GM20431 (cell line): ENCODE measurements around the gene RPL7L1.
"Not testable (repeated sequence)": the region's sequence is repeated elsewhere in the genome, so short reads cannot be mapped to it uniquely, and the experiment has no call there.

ENCODE experiments used
- in situ Hi-C: fragments of 300-500 bp; cut with MseI, MboI; formaldehyde crosslinking; loops from one replicate; pipeline ENCODE4 v1.15.0; 2020; ENCODE audit warnings: low sequenced_read_pairs; ENCODE audit not compliant: unreplicated experiment

RPL7L1 gene

DNA sequence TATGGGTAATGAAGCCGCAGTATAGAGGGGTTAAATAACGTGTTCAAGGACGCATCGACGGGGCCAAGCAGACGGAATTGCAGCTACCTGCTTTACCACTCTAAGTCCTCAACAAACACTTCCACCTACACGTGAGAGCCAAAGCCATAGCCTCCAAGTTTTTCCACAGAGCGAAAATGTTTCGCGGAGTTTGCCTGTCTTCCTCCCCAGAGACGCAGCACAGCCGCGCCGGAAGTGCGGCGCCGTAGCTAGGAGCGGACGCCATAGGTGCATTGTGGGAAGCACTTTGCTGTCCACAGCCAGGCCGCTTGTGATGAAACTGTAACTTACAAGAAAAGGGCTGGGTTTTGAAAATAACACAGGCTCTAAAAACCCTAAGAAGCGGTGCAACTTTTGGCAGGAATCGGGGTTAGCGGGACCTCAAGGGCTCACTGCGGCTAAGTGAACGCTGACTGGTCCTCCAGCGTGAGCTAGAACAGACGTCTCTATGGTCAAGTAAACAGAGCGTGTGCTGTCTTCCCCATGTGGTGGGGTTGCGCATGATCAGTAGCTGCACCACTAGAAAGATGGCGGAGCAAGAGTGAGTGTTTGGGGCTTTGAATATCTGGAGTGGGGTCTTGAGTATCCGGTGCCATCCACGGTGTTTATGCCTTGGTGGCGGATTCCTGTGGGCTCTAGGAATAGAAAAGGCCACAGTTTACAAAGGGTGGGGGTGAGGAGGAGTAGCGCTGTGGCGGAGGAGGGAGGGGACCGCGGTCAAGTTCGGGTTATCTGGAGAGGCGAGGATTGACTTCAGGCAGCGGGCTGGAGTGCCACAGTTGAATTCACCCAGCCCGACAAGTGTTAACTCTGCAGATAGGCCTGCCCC, at the start of gene RPL7L1:
TSS of gene RPL7L1 (plus strand) at position 245 of the 868 bp plus-strand sequence. CDS start at position 540, 295 bp downstream.
- in situ Hi-C loops, result no loop called here

DNA sequence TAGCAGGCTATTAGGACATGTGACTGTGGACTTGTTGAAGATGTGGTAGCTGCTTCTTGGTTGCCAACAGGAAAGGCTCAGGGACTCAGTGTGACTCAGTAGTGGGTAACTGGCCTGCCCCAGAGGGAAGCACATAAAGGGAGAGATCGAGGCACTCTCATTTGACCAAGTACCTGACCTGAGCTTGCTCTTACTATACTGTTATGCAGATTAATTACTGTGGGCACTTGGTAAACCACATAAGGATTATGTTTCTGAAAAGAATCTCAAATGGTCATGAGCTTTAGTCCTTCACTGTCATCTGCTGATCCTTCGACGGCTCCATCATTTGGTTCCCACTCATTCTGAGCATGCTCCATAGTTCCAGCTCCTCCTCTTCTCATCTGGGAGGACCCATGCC, 48.2 kb upstream of the RPL7L1 start:
- in situ Hi-C loops, result no loop called here

DNA sequence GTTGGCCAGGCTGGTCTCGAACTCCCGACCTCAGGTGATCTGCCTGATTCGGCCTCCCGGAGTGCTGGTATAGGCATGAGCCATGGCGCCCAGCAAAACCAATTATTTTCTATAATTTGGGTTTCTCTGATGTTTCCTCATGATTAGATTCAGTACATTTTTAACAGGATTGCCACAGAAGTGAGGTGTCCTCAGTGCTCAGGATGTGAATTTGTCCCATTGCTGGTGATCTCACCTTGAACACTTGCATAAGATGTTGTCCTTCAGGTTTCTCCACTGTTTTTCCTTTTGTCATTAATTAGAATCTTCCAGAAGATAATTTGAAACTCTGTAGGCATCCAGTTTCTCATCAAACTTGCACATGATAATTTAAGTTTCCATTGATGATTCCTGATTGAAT, 45.4 kb upstream of the RPL7L1 start:
- in situ Hi-C loops, result no loop called here

DNA sequence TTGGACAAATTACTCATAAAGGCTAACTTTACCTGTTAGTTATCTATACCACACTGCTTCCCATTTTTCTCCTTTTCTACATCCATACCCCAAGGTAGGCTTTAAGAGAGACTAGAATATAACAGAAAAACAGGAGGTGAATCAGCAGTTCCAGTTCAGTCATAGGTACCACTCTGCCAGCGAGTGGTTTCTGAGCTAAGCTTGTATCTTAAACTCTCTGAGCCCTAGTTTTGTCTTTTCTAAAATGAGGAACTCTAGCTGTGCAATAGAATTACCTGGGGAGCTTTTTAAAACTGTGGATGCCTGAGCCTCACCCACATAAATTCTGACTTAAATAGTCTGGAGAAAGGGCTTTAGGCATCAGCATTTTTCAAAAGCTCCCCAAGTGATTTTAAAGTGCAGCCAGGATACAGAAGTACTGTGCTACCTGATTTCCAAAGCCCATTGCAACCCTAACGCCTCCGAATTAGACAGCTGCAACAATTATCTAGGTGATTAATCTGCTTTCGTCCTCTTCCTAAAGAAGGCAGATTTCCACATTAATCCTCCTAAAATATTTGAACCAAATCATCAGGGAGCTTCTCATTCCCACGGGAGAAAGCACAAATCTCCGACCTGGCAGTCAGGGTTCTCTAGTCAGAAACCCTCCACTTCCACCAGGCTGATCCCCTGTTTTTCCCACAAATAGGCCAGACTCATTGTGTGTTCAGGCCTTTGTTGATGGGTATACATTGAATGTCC, 37.4 kb upstream of the RPL7L1 start:
- in situ Hi-C loops, result no loop called here

DNA sequence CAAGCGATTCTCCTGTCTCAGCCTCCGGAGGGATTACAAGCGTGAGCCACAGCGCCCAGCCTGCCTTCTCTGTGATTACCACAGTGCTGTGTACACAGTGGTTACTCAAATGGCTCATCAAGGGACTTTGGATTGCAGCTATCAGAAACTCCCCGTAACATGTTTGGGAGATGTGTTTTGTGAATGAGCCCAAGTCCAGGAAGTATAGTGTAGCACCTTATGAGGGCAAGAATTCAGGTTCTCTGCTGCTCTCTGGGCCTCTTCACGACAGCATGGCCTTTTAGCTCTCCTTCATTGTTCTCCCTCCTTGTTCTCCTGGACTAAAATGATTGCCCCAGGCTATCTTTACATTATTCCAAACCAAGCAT, 34.1 kb upstream of the RPL7L1 start:
- in situ Hi-C loops, result no loop called here

DNA sequence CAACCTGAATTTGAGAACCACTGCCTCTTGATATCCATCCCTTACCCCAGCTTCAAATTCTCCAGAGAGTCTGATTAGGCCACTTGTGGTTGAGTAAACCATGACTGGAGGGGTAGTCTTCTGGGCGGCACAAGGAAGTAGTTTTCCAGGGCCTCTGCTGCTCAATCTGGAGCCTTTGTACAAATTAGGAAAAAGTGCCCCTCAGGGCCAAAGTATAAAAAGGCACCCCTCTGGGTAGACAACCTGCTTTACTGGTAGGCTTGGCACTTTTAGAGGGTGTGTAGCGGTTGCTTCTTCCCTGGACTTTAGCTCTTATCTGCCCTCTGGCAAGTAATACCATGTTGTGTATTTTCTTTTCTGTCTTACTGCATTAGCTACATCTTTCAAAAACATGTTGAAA, 32.9 kb upstream of the RPL7L1 start:
- in situ Hi-C loops, result no loop called here

DNA sequence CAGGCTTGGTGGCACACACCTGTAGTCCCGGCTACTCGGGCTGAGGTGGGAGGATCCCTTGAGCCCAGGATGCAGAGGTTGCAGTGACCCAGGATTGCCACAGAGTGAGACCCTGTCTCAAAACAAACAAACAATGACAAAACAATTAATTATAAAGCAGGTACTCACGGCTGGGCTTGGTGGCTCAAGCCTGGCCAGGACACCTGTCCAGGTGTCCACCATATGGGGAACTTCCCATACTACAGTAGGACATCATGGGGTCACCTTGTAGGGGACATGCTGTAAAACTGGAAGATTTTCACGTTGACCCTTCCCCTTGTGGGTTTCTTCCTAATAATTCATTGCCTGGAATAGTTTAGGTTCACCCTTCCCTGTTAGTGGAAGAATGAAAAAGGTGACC, 30.7 kb upstream of the RPL7L1 start:
- in situ Hi-C loops, result no loop called here

DNA sequence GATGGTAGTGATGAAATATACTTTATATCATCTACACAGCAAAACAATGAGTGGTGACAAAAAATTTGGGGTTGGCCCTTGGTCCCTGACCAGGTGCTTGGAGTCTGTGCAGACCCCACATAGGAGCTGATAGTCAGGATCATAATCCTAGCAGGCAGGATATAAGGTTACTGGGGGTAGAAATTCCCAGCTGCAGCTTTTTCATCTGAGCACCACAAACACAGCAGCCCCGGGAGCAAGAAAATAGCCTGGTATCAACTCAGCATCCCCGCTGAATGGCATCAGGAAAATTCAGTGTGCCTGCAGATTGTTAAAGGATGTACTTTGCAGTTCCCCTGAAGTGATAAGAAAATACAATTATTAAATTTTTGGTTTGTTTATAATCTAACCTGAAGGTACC, 27.8 kb upstream of the RPL7L1 start:
- in situ Hi-C loops, result no loop called here

DNA sequence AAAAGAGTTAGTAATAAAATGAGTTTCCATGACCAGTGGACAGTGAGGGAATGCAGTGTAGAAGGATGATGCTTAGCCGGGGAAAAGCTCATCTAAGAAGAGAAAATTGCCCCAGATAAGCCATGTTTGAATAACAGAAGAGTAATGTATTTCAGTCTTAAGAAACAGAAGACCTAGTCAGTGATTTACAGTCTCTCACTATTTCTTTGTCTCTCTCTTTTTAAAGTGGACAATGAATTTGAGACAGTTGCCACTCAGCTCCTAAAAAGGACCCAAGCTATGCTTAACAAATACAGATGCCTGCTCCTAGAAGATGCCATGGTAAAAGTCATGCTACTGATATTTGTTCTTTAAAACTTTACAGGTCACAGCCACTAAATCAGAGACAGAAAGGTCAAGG, 19.4 kb upstream of the RPL7L1 start:
- in situ Hi-C loops, result loop anchor here (10.0 kb wide), 1 partner anchor 195 kb away; no protein-coding TSS in a partner anchor

DNA sequence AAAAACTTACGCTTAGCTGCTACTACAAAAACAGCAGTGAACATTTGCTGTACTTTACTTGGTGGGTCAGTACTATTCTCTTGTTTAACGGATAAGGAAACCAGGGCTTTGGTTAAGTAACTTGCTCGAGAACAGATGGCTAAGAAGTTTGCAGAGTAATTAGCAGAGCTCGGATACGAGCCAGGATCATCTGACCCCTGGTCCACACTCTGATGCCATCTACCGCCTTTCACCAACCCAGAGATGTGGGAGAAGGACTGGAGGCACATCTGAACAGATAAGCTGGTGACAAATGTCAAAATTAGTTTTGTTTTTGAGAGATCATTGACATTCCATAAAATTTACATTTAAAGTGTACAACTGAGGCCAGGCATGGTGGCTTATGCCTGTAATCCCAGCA, 18.9 kb upstream of the RPL7L1 start:
- in situ Hi-C loops, result loop anchor here (10.0 kb wide), 1 partner anchor 196 kb away; no protein-coding TSS in a partner anchor

DNA sequence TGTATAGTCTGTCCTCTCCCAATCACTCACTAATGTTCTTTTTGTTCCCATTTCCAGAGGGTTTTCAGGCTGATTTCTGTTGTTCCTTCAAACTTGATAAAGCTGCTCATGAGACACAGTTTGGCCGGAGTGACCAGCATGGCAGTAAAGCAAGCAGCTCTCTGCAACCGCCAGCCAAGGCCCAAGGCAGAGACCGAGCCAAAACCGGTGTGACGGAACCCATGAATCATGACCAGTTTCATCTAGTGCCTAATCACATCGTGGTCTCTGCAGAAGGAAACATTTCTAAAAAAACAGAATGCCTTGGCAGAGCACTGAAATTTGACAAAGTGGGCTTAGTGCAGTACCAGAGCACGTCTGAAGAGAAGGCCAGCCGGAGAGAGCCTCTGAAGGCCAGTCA, 14.8 kb upstream of the RPL7L1 start:
- in situ Hi-C loops, result loop anchor here (10.0 kb wide), 1 partner anchor 200 kb away; no protein-coding TSS in a partner anchor

DNA sequence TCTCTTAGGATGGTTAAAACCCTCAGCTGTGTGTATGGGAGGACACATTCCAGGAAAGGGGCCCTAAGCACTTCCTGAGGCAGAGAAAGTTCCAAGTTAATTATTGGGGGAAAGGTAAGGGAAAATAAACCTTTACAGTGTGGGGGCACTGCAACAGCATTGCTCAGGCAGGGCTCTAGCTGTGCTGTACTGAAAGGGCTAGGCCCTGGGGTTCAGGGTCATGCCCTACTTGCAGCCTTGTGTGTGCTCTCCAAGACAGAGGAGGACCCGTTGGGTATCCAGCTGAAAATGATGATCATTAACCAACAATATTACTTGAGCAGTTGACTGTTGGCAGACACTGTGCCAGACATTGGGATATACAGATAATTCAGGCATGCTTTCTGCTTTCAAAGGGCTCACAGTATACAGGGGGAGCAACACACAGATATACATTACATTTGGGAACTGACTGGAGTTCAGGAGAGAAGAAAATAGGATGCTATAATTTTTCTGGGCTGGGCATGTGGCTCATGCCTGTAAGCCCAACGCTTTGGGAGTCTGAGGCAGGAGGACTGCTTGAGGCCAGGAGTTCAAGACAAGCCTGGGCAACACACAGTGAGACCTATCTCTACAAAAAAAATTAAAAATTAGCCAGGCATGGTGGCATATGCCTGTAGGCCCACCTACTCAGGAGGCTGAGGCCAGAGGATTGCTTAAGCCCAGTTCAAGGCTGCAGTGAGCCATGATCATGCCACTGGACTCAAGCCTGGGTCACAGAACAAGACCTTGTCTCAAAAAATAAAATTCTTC, 9.1 kb upstream of the RPL7L1 start:
- in situ Hi-C loops, result no loop called here

DNA sequence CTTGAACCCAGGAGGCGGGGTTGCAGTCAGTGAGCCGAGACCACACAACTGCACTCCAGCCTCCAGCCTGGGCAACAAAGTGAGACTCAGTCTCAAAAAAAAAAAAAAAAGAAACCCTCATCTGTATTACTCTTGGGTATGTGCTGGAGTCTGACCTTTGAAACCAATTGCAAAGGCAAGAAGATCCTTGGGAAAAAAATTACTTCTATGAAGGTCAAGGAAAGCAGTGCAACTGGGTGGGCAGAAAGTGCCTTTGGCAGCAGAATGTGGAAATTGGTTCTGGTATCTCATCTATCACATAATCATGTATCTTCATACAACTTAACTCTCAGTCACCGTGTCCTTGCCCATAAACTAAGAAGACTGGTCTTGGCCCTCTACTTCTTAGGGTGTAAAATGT, 7.7 kb upstream of the RPL7L1 start:
- in situ Hi-C loops, result no loop called here

DNA sequence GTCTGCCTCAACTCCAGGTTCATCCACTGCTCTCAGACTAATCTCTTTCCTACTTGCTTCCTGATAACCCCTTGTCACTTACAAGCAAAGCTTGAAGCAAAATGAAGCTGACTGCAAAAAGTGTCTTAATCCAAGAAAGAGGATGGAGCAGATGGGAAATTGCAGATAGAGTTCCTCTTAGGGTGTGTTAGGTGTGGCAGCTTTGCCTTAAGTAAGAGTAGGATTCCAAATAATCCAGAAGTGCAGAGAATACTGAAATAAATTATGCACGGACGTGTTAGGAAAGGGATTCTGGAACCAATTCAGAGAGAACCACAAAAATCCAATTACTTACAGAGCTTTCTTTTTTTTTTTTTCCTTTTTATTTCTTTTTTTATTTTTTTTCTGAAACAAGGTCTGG, 6.1 kb upstream of the RPL7L1 start:
- in situ Hi-C loops, result no loop called here

DNA sequence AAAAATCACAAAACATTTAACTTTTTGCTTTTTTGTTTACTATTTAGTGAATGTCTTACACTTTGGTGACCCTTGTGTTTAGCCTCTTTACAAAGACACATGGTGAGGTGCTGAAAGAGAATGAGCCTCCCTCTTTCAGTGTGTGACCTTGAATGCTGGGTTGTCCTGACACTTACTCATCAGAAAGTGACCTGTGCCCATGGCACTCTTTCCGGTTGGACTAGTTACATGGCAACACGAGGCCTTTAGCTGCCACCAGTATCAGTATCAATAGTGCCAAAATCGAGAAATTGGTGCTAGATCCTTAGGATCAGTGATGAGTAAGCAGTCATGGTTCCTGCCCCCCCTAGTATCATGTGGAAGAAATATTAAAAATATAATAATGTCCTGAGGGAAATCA, 1.7 kb upstream of the RPL7L1 start:
- in situ Hi-C loops, result no loop called here

DNA sequence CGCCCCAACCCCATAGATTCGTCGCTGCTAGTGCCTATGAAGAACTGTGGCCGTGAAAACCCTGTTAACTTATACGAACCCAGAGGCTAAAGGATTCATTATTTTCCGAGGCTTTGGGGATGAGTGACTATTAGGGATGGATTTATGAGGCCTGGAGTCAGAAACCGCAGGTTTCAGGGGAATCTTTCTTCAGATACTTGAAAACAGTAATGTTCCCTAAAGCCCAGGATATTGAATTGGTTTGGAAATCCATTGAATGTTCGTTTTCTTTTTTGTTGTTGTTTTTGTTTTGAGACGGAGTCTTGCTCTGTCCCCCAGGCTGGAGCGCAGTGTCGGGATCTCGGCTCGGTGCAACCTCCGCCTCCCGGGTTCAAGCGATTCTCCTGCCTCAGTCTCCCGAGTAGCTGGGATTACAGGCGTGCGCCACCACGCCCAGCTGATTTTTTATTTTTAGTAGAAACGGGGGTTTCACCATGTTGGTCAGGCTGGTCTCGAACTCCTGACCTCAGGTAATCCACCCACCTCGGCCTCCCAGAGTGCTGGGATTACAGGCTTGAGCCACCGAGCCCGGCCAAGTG, 913 bp downstream of the RPL7L1 start:
- in situ Hi-C loops, result not testable (repeated sequence)

DNA sequence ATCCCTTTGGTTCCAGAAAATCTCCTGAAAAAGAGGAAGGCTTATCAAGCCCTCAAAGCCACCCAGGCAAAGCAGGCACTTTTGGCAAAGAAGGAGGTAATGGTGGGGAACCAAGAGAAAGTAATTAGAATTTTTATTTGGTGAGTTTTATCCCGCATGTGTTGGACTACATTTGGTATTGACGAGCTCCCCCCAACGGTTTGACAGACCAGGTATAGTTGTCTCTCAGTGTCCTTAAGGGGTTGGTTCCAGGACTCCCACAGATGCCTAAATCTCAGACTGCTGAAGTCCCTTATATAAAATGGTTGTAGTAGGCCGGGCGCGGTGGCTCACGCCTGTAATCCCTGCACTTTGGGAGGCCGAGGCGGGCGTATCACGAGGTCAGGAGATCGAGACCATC, 1.5 kb downstream of the RPL7L1 start:
- in situ Hi-C loops, result not testable (repeated sequence)

DNA sequence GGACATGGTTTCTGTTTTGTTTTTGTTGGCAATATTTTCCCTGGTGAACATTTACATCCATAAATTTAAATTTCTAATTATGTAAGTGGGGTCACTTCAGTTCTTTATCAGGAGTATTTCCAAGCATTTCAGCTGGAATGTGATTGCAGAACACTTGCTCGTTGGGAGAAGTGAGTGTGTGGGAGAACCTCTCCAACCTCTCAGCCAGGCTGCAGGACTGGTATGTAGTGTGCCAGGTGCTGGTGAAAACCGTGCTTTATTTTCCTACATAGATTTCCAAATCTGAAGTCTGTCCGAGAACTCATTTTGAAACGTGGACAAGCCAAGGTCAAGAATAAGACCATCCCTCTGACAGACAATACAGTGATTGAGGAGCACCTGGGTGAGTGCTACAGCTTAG, 6.3 kb downstream of the RPL7L1 start:
- in situ Hi-C loops, result no loop called here

DNA sequence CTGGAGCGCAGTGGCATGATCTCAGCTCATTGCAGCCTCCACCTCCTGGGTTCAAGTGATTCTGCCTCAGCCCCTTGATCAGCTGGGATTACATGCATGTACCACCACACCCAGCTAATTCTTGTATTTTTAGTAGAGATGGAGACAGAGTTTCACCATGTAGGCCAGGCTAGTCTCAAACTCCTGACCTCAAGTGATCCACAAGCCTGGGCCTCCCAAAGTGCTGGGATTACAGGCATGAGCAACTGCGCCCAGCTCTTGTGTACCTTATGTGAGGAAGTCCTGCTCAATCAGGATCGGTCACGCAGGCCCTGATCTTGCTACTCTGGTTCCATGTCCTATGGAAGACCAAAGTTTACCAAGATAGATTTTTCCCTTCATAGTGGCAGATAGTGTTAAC, 8.8 kb downstream of the RPL7L1 start:
- in situ Hi-C loops, result not testable (repeated sequence)

DNA sequence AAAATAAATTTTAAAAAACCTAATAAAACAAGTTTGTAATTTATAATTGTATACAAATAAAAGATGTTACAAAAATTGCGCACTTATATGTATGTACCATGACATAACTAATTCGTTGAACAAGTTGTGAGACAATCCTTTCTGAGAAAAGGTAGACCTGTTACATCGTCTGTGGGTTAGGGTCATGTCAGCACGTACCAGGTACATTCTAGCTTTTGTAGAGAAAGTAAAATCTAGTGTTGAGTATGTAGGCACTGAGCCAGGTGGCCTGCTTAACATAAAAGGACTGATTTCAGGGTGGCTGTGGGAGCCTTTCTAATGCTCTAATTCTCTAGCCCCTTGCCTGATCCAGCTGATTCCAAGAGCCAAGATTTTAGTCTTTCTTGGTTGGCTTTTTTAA, 10.4 kb downstream of the RPL7L1 start:
- in situ Hi-C loops, result no loop called here
